ENCODE data around the gene TP53.

DNA sequence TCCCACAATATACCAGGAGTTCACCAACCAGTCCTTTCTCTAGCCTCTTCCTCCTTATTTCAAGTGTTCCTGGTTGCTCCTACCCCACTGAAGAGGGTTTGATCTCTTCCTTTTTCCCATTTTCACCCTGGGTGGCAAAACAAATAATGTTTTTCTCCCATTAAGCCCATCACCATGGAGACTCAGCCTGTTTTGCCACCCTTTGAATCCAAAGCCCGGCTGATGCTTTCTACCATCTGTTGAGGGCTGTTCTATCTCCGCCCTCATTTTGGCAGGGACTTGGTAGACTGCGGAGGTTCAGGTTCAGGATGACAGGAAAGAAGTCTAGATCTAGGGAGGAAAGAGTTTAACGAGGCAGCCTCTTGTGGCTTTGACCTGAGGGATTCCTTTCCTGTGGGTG is 32.8 kb upstream of the TP53 start:
- TF ChIP-seq, protein P1, sequence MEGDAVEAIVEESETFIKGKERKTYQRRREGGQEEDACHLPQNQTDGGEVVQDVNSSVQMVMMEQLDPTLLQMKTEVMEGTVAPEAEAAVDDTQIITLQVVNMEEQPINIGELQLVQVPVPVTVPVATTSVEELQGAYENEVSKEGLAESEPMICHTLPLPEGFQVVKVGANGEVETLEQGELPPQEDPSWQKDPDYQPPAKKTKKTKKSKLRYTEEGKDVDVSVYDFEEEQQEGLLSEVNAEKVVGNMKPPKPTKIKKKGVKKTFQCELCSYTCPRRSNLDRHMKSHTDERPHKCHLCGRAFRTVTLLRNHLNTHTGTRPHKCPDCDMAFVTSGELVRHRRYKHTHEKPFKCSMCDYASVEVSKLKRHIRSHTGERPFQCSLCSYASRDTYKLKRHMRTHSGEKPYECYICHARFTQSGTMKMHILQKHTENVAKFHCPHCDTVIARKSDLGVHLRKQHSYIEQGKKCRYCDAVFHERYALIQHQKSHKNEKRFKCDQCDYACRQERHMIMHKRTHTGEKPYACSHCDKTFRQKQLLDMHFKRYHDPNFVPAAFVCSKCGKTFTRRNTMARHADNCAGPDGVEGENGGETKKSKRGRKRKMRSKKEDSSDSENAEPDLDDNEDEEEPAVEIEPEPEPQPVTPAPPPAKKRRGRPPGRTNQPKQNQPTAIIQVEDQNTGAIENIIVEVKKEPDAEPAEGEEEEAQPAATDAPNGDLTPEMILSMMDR (IDR thresholded peaks at IDR 0.05) = no peak
- TF ChIP-seq POLR2AphosphoS5 (IDR thresholded peaks at IDR 0.05; ENCODE audit: low read depth, low read length) (no peak), SIN3A (IDR thresholded peaks at IDR 0.05; ENCODE audit: borderline replicate concordance, insufficient read depth, low read depth, low read length) (no peak), TCF7L2 (IDR thresholded peaks at IDR 0.05; ENCODE audit: low read depth, low read length) (no peak)
- TF ChIP-seq, protein P2, sequence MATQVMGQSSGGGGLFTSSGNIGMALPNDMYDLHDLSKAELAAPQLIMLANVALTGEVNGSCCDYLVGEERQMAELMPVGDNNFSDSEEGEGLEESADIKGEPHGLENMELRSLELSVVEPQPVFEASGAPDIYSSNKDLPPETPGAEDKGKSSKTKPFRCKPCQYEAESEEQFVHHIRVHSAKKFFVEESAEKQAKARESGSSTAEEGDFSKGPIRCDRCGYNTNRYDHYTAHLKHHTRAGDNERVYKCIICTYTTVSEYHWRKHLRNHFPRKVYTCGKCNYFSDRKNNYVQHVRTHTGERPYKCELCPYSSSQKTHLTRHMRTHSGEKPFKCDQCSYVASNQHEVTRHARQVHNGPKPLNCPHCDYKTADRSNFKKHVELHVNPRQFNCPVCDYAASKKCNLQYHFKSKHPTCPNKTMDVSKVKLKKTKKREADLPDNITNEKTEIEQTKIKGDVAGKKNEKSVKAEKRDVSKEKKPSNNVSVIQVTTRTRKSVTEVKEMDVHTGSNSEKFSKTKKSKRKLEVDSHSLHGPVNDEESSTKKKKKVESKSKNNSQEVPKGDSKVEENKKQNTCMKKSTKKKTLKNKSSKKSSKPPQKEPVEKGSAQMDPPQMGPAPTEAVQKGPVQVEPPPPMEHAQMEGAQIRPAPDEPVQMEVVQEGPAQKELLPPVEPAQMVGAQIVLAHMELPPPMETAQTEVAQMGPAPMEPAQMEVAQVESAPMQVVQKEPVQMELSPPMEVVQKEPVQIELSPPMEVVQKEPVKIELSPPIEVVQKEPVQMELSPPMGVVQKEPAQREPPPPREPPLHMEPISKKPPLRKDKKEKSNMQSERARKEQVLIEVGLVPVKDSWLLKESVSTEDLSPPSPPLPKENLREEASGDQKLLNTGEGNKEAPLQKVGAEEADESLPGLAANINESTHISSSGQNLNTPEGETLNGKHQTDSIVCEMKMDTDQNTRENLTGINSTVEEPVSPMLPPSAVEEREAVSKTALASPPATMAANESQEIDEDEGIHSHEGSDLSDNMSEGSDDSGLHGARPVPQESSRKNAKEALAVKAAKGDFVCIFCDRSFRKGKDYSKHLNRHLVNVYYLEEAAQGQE (IDR thresholded peaks at IDR 0.05; ENCODE audit: insufficient read depth in 1 of 2, low read depth in 2 of 2, low read length in 1 of 2) = no peak
